SH-SY5Y (cell line): ENCODE results near the gene TLCD4.

Source experiments
- GATA2 ChIP-seq: IDR thresholded peaks from 2 replicates; pipeline ENCODE4 v1.6.1; 2011; ENCODE audit warnings: mild to moderate bottlenecking, low read depth, low read length
- GATA3 ChIP-seq: IDR thresholded peaks from 2 replicates; pipeline ENCODE4 v1.6.1; 2011; ENCODE audit warnings: low read depth, mild to moderate bottlenecking, low read length, moderate library complexity

TLCD4 gene

GRCh38 chr1:95117207-95118066 lies at the start of gene TLCD4:
Gene TLCD4, plus strand, starts transcription at chr1:95117355. Its CDS starts 26,547 bp downstream, at chr1:95143902.
- TF ChIP-seq GATA3 (no peak), GATA2 (no peak)

- TF ChIP-seq GATA3 (no peak), GATA2 (no peak)
Measured at GRCh38 chr1:95067568-95067967, 49.6 kb upstream of the TLCD4 start.

GRCh38 chr1:95068956-95069709 lies 48.0 kb upstream of the TLCD4 start:
- TF ChIP-seq GATA3, result no peak
- no peak for TF ChIP-seq GATA2

- no peak for TF ChIP-seq GATA2
- TF ChIP-seq GATA3, result no peak
Measured at GRCh38 chr1:95069710-95070093, 47.5 kb upstream of the TLCD4 start.

- TF ChIP-seq GATA3 (no peak), GATA2 (no peak)
Measured at GRCh38 chr1:95071539-95071938, 45.6 kb upstream of the TLCD4 start.

- TF ChIP-seq GATA3 (no peak), GATA2 (no peak)
Measured at GRCh38 chr1:95072117-95072516, 45.0 kb upstream of the TLCD4 start.

- TF ChIP-seq GATA3 (no peak), GATA2 (no peak)
Measured at GRCh38 chr1:95072532-95073419, 44.4 kb upstream of the TLCD4 start, which contains the start of gene ALG14. Gene ALG14, minus strand, starts transcription at chr1:95072951. Its CDS starts 53 bp downstream, at chr1:95072898.

- TF ChIP-seq GATA2 (no peak), GATA3 (no peak)
Measured at GRCh38 chr1:95073446-95073845, 43.7 kb upstream of the TLCD4 start.

GRCh38 chr1:95076034-95076433 lies 41.1 kb upstream of the TLCD4 start:
- TF ChIP-seq GATA2 (no peak), GATA3 (no peak)

GRCh38 chr1:95080446-95080845 lies 36.7 kb upstream of the TLCD4 start:
- TF ChIP-seq GATA2, result no peak
- no peak for TF ChIP-seq GATA3

- TF ChIP-seq GATA2 (no peak), GATA3 (no peak)
Measured at GRCh38 chr1:95080879-95081278, 36.3 kb upstream of the TLCD4 start.

- TF ChIP-seq GATA2 (no peak; the same call in 1 of the 2 replicates), GATA3 (peak; percentile 13; the same call in 1 of the 2 replicates)
Measured at GRCh38 chr1:95084317-95085176, 32.6 kb upstream of the TLCD4 start.

GRCh38 chr1:95085376-95085775 lies 31.8 kb upstream of the TLCD4 start:
- TF ChIP-seq GATA3 (no peak), GATA2 (no peak)

- TF ChIP-seq GATA2 (no peak), GATA3 (no peak)
Measured at GRCh38 chr1:95086949-95087533, 30.1 kb upstream of the TLCD4 start.

- TF ChIP-seq GATA3 (no peak), GATA2 (no peak)
Measured at GRCh38 chr1:95088303-95088702, 28.9 kb upstream of the TLCD4 start.
